ENCODE data around the gene PORCN. TPM values are rescaled to one million over a fixed set of nuclear protein-coding genes. Genes with fewer than 3 reads are reported as not detected.

Gene PORCN
- total RNA-seq, 1 experiment from 2014 or later = 16.4 TPM

DNA sequence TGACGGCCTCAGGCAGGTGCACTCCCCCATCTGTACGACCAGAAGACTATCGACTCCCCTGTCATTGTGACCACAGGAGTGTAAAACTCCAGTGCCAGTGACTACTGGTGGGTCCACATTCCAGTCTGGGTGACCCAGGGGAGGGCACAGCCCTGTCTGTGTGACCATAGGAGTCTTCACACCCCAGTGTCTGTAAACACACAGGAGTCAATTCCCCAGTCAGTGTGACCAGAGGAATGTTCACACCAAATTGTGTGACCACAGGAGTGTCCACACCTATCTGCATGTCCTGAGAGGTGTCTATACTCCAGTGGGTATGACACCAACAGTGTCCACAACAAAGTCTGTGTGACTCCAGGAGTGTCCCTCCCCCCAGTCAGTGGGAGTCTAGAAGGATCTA, 20.8 kb upstream of the PORCN start (continued):
- TF ChIP-seq ZNF423 (CRISPR knock-in tag; IDR thresholded peaks at IDR 0.05) (no peak), ZNF219 (CRISPR knock-in tag; IDR thresholded peaks at IDR 0.05; ENCODE audit: borderline replicate concordance) (no peak)
- TF ChIP-seq, protein P1, sequence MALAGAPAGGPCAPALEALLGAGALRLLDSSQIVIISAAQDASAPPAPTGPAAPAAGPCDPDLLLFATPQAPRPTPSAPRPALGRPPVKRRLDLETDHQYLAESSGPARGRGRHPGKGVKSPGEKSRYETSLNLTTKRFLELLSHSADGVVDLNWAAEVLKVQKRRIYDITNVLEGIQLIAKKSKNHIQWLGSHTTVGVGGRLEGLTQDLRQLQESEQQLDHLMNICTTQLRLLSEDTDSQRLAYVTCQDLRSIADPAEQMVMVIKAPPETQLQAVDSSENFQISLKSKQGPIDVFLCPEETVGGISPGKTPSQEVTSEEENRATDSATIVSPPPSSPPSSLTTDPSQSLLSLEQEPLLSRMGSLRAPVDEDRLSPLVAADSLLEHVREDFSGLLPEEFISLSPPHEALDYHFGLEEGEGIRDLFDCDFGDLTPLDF (CRISPR knock-in tag; IDR thresholded peaks at IDR 0.05) = no peak

DNA sequence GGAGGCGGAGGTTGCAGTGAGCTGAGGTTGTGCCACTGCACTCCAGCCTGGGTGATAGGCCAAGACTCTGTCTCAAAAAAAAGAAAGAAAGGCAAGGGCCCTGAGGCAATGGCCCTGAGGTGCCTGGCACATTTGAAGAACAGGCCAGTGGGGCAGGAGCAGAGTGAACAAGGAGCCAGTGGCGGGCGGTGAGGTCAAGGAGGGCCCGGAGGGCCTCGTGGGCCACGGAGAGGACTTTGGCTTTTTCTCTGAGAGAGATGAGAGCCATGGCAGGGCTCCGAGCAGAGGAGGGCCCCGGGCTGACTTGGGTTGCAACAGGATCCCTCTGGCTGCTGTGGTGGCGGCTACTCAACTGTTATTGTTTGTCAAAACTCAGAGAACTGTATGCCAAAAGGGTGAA, 19.5 kb upstream of the PORCN start:
- no peak for ATAC-seq
- H3K36me3 Mint-ChIP-seq = no peaks in the 10 kb centered on the region
- DNase-seq (ENCODE audit: low spot score) = no peak
- POLR2A ChIA-PET = no interaction called here
- H3K9me3 Mint-ChIP-seq = no peaks in the 10 kb centered on the region
- CTCF ChIA-PET = no interaction called here
- H3K4me1 Mint-ChIP-seq = no peaks in the 10 kb centered on the region
- H3K27ac Mint-ChIP-seq = no peak overlapping the region
- no peaks in the 10 kb centered on the region for H3K27me3 Mint-ChIP-seq (ENCODE audit: low read depth)
- TF ChIP-seq, protein P2, sequence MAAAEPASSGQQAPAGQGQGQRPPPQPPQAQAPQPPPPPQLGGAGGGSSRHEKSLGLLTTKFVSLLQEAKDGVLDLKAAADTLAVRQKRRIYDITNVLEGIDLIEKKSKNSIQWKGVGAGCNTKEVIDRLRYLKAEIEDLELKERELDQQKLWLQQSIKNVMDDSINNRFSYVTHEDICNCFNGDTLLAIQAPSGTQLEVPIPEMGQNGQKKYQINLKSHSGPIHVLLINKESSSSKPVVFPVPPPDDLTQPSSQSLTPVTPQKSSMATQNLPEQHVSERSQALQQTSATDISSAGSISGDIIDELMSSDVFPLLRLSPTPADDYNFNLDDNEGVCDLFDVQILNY (CRISPR knock-in tag; IDR thresholded peaks at IDR 0.05) = no peak
- TF ChIP-seq, protein P3, sequence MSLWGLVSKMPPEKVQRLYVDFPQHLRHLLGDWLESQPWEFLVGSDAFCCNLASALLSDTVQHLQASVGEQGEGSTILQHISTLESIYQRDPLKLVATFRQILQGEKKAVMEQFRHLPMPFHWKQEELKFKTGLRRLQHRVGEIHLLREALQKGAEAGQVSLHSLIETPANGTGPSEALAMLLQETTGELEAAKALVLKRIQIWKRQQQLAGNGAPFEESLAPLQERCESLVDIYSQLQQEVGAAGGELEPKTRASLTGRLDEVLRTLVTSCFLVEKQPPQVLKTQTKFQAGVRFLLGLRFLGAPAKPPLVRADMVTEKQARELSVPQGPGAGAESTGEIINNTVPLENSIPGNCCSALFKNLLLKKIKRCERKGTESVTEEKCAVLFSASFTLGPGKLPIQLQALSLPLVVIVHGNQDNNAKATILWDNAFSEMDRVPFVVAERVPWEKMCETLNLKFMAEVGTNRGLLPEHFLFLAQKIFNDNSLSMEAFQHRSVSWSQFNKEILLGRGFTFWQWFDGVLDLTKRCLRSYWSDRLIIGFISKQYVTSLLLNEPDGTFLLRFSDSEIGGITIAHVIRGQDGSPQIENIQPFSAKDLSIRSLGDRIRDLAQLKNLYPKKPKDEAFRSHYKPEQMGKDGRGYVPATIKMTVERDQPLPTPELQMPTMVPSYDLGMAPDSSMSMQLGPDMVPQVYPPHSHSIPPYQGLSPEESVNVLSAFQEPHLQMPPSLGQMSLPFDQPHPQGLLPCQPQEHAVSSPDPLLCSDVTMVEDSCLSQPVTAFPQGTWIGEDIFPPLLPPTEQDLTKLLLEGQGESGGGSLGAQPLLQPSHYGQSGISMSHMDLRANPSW (CRISPR knock-in tag; conservative IDR thresholded peaks at IDR 0.05; ENCODE audit: low read depth) = no peak
- TF ChIP-seq ZNF416 (CRISPR knock-in tag; IDR thresholded peaks at IDR 0.05) (no peak), SOX15 (CRISPR knock-in tag; IDR thresholded peaks at IDR 0.05) (no peak), MYBL2 (CRISPR knock-in tag; IDR thresholded peaks at IDR 0.05) (no peak), ZNF396 (CRISPR knock-in tag; IDR thresholded peaks at IDR 0.05; ENCODE audit: borderline replicate concordance) (no peak), ETV6 (CRISPR knock-in tag; IDR thresholded peaks at IDR 0.05) (no peak), ZNF671 (CRISPR knock-in tag; IDR thresholded peaks at IDR 0.05) (no peak), RORB (CRISPR knock-in tag; IDR thresholded peaks at IDR 0.05) (no peak), OVOL2 (CRISPR knock-in tag; IDR thresholded peaks at IDR 0.05; ENCODE audit: borderline replicate concordance) (no peak), PRRX2 (CRISPR knock-in tag; IDR thresholded peaks at IDR 0.05) (no peak), GTF2I (CRISPR knock-in tag; conservative IDR thresholded peaks at IDR 0.05) (no peak)
- TF ChIP-seq, protein P4, sequence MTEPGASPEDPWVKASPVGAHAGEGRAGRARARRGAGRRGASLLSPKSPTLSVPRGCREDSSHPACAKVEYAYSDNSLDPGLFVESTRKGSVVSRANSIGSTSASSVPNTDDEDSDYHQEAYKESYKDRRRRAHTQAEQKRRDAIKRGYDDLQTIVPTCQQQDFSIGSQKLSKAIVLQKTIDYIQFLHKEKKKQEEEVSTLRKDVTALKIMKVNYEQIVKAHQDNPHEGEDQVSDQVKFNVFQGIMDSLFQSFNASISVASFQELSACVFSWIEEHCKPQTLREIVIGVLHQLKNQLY (CRISPR knock-in tag; IDR thresholded peaks at IDR 0.05) = no peak
- TF ChIP-seq, protein P5, sequence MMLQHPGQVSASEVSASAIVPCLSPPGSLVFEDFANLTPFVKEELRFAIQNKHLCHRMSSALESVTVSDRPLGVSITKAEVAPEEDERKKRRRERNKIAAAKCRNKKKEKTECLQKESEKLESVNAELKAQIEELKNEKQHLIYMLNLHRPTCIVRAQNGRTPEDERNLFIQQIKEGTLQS (CRISPR knock-in tag; conservative IDR thresholded peaks at IDR 0.05) = no peak
- TF ChIP-seq, protein P6, sequence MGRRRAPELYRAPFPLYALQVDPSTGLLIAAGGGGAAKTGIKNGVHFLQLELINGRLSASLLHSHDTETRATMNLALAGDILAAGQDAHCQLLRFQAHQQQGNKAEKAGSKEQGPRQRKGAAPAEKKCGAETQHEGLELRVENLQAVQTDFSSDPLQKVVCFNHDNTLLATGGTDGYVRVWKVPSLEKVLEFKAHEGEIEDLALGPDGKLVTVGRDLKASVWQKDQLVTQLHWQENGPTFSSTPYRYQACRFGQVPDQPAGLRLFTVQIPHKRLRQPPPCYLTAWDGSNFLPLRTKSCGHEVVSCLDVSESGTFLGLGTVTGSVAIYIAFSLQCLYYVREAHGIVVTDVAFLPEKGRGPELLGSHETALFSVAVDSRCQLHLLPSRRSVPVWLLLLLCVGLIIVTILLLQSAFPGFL (CRISPR knock-in tag; IDR thresholded peaks at IDR 0.05; ENCODE audit: borderline replicate concordance) = no peak
- TF ChIP-seq, protein P1 (CRISPR knock-in tag; IDR thresholded peaks at IDR 0.05) = no peak
- TF ChIP-seq, protein P7, sequence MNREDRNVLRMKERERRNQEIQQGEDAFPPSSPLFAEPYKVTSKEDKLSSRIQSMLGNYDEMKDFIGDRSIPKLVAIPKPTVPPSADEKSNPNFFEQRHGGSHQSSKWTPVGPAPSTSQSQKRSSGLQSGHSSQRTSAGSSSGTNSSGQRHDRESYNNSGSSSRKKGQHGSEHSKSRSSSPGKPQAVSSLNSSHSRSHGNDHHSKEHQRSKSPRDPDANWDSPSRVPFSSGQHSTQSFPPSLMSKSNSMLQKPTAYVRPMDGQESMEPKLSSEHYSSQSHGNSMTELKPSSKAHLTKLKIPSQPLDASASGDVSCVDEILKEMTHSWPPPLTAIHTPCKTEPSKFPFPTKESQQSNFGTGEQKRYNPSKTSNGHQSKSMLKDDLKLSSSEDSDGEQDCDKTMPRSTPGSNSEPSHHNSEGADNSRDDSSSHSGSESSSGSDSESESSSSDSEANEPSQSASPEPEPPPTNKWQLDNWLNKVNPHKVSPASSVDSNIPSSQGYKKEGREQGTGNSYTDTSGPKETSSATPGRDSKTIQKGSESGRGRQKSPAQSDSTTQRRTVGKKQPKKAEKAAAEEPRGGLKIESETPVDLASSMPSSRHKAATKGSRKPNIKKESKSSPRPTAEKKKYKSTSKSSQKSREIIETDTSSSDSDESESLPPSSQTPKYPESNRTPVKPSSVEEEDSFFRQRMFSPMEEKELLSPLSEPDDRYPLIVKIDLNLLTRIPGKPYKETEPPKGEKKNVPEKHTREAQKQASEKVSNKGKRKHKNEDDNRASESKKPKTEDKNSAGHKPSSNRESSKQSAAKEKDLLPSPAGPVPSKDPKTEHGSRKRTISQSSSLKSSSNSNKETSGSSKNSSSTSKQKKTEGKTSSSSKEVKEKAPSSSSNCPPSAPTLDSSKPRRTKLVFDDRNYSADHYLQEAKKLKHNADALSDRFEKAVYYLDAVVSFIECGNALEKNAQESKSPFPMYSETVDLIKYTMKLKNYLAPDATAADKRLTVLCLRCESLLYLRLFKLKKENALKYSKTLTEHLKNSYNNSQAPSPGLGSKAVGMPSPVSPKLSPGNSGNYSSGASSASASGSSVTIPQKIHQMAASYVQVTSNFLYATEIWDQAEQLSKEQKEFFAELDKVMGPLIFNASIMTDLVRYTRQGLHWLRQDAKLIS (CRISPR knock-in tag; IDR thresholded peaks at IDR 0.05; ENCODE audit: borderline replicate concordance) = no peak
- TF ChIP-seq, protein P8, sequence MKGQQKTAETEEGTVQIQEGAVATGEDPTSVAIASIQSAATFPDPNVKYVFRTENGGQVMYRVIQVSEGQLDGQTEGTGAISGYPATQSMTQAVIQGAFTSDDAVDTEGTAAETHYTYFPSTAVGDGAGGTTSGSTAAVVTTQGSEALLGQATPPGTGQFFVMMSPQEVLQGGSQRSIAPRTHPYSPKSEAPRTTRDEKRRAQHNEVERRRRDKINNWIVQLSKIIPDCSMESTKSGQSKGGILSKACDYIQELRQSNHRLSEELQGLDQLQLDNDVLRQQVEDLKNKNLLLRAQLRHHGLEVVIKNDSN (CRISPR knock-in tag; IDR thresholded peaks at IDR 0.05) = no peak
- H3K4me3 Mint-ChIP-seq = no peak overlapping the region

All from WTC11 (cell line).